Epithelial cell of proximal tubule (primary cell): ENCODE measurements around the gene SPDL1. TPM values are rescaled to one million over a fixed set of nuclear protein-coding genes. Genes with fewer than 3 reads are reported as not detected.

Source experiments
- DNase-seq: peaks from one replicate; pipeline ENCODE4 v3.0.0-alpha.2; 2011; ENCODE audit warnings: low read depth
- H3K4me3 ChIP-seq: 2 replicates; pipeline ENCODE4 v1.5.1; 2011; ENCODE audit warnings: low read depth, mild to moderate bottlenecking, low read length
- CTCF ChIP-seq: conservative IDR thresholded peaks from 2 replicates; pipeline ENCODE4 v1.5.1; 2012; ENCODE audit warnings: low read depth, mild to moderate bottlenecking, low read length
- total RNA-seq: library from RNA; depleted of rRNA; stranded (reverse); fragments of >200 nt; gene quantifications from 2 replicates; pipeline ENCODE4 v1.2.3, GENCODE V29; 2015

The SPDL1 gene
- total RNA-seq, 1 donor from 2014 or later = 73.2 TPM

- no peak for TF ChIP-seq CTCF
- H3K4me3 ChIP-seq = peak overlapping the region; percentile 52
- no peak for DNase-seq
Observed at GRCh38 chr5:169636477-169637084, 53.0 kb downstream of the SPDL1 start.

GRCh38 chr5:169637085-169637548, 53.5 kb downstream of the SPDL1 start, which contains the start of gene DOCK2:
Gene DOCK2, plus strand, starts transcription at chr5:169637275. Its CDS starts 52 bp downstream, at chr5:169637327.
- peak within 1 kb of the TSS; percentile 52 for H3K4me3 ChIP-seq
- no peak for TF ChIP-seq CTCF
- no peak for DNase-seq

DNA sequence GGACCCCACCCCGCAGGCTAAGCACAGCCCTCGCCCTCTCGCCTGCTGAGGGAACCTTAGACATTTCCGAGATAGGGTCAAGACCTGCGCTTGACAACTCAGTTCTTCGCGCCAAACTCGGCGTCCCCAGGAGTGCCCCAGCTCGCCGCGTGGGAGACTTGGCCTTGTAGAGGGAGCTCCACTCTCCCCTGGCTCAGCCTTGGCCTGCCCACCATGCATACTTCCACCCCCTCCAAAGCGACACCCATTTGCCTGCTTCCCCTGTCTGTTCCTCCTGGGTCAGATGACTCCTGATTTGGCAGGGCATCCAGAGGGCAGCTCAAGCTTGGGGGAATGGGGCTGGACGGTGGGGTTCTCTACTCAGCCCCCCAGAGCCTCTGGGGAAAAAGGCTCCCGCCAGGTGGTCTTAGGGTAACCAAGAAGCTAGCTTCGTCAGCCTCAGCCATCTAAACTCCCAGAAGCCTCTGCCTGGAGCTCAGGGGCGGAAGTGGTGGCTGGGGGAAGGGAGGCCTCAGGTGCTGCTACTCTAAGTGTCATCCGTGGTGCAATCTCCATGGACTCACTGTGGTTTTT, 54.1 kb downstream of the SPDL1 start:
- DNase-seq = no peak
- H3K4me3 ChIP-seq = peak overlapping the region; percentile 52
- no peak for TF ChIP-seq CTCF

GRCh38 chr5:169641253-169641652, 57.7 kb downstream of the SPDL1 start:
- H3K4me3 ChIP-seq = no peak overlapping the region
- no peak for DNase-seq
- no peak for TF ChIP-seq CTCF

DNA sequence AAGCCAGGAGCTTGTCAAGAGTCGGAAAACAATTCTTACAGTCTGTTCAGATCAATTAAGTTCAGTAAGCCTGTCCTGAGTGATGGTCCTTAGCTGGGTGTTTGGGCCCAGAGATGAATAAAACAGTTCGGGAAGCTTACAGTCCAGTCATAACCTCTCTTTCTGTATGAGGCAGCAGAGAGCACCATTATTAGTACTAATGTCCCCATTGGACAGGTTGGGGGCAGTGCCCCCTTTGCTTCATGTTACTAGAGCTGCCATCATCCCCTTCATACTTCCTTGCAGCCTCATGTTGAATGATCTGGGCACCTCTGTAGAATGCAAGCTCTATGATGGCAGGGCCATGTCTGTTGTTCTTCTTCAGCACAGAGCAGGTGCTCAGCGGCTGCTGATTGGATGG, 63.3 kb downstream of the SPDL1 start:
- TF ChIP-seq CTCF = no peak
- DNase-seq = no peak
- no peak overlapping the region for H3K4me3 ChIP-seq

DNA sequence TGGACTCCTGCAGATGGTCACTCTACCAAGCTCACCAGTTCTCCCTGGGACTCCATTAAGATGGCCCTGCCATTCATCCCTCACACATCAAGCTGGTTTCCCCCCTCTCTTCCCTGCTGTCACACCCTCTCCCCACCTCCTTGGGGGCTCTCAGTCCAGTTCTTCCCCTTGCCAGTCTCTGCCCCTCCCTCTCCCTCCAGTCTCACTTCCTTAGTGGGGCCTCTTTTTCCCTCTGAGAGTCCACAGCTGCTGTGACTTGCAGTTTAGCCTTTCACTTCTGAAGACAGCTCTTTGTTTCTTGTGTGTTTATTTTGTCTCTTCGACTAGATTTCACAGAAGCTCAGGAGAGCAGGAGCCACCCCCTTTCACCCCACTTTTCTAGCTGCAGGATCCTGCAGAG, 64.0 kb downstream of the SPDL1 start:
- TF ChIP-seq CTCF = no peak
- H3K4me3 ChIP-seq = no peak overlapping the region
- no peak for DNase-seq
